ENCODE measurements around the gene FIG4.

Gene FIG4

DNA sequence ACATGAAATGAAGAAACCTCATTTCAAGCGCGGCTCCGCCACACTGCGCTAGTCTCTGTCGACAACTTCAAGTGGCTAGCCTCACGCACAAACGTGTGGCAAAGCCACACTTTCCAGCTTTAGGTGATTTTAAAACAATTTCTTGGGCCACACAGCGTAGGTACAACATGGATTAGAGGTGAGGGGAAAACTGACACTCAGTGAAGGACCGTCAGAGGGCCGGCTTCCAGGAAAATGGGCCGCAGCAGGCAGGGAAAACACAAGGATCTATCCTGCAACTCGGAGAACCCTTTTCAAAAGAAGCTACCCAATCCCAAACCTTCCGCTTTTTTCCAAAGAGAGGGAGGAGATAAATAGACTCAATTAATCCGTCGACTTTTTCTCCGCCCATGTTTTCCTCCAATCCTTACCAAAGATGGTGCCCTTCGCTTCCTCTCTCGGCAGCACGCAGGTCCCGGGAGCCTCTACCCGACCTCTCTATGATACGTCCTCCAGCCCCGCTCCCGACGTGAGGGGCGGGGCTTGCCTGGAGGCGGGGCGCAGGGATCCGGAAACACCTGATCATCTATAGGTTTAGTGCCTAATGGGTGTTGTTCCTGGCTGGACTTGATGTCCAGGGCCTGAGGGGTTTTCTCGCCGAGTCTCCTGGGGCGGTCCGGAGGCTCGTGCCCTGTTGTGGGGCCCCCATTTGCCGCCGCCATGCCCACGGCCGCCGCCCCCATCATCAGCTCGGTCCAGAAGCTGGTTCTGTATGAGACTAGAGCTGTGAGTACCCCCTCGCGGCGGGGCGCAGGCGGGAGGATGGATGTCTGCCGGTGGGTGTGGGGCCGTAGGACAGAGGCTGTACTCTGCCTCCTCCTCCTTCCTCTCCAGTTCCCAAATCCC is at the start of gene FIG4, which contains the start of gene AK9:
Gene FIG4, plus strand, starts transcription at position 560 of the 885 bp plus-strand sequence. Its CDS starts 140 bp downstream, at position 700.
Gene AK9, minus strand, starts transcription at position 466 of the 885 bp plus-strand sequence. CDS start 15,457 bp downstream, outside the sequence.
- DNase-seq (ENCODE audit: low spot score): peak; percentile 92

DNA sequence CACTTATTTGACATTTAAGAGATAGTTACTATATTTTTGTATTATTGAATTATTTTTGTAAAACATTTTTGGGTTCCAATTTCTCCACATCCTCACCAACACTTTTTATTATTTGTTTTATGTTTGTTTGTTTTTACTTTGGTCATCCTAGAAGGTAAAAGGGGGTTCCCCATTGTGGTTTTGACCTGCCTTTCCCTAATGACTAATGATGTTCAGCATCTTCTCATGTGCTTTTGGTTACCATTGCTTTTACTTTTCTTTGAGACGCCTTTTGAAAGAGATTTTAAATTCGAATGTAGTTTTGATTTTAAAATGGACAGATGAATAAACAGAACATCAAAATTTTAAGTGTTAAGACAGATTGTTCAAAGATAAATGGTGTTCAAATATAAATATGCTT is 47.0 kb upstream of the FIG4 start:
- DNase-seq (ENCODE audit: low spot score): no peak

DNA sequence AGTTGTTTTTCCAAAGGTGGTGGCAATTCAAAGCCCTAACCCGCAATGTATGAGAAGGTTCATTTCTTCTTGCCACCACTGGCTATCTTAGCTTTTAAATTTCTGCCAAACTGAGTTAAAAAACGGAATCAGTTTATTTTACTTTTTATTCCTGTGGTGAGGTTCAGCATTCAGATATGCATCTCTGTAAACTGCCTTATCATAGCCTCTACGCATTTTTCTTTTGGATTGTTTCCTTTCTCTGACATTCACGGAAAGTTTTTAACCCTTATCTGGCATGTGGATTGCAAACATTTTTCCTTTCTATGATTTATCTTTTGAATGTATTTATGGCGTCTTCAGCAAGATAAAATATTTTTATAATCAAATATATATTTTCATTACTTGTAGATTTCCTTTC is 37.8 kb upstream of the FIG4 start:
- no peak for DNase-seq (ENCODE audit: low spot score)

DNA sequence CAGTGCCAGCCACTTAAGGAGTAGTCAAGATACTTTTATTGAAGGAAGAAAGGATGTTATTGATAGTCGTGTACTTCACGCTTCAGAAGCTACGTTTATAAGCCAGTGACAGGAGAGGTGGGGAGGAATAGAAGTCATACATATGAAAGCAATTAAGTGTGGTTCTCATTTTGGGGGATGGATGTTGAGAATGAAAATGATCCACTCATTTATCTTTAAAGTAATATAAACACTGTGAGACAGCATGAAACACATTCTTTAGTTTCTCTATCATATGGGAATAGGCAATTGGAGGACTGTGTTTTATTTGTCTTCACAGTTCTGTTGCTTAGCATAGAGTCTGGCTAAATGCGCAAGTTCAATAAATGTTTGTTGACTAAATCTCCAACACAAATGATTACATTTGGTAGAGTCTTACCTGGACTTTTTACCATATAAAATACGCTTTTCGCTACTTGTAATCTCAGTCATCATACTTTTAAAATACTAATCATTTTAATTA is 35.3 kb upstream of the FIG4 start:
- DNase-seq (ENCODE audit: low spot score): no peak

DNA sequence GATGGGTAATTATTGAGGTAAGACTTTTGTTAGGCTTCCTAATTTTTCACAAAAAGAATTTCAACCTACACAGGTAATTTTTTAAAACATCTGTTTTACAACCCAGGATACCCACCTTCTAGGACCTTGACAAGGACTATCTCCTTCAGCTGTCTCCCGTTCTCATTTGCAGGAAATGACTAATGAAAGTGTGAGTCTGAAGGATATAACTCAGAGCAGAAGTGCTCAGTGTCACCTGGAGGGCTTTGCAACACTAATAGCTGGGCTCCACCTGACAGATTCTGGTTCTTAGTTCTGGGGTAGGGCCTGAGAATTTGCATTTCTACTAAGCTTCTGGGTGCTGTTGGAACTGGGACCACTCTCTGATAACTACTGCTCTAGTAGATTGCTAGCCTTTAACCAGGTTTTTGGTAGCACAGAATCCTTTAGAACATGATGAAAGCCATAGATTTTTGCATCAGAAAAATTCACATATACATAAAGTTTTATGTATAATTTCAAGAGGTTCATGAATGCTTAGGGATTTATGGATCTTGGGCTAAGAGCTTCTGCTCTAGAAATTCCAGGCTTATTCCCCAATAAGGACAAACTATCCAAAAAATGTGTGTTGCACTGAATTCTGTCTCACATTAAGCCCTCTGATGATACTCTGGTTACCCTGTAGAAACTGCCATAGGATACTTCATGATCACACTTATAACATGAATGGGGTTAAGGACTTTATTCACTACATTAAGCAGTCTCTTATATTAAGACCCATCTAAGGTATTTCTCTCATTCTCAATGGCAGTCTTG is 30.4 kb upstream of the FIG4 start:
- DNase-seq (ENCODE audit: low spot score): no peak

DNA sequence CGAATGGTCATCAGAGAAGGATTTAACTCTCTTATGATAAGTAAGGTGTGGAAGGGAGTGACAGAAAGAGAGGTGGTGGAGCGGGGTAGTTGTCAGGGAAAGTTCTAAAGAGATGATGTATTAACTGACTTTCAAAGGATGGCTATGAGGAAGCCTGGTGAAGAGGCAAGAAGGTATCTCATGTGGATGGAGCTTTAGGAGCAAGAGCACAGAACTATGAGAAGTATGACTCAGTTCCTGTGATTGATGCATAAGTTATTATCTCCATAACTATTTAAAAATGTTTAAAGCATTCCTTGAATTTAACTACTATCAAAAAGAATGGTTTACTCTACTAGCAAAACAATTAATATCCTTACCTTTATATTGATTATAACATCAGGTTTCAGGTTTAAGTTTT is 28.9 kb upstream of the FIG4 start:
- no peak for DNase-seq (ENCODE audit: low spot score)

DNA sequence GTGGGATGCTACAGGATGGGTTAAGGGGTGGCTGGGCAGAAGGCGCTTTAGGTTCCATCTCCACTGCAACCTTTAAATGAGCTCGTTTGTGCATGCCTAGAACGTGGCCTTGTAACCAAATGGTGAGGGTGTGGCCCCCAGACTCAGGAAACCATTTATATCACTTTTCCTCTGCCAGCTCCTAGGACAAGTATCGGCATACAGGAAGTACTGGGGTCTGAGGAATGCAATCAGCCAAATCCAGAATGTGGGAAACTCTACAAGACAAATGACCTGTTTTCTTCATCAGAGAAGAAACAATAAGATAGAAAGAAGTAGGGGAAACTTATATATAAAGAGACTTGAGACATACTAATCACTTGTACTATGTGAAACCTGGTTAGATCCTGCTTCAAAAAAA is 21.3 kb upstream of the FIG4 start:
- DNase-seq (ENCODE audit: low spot score): no peak

DNA sequence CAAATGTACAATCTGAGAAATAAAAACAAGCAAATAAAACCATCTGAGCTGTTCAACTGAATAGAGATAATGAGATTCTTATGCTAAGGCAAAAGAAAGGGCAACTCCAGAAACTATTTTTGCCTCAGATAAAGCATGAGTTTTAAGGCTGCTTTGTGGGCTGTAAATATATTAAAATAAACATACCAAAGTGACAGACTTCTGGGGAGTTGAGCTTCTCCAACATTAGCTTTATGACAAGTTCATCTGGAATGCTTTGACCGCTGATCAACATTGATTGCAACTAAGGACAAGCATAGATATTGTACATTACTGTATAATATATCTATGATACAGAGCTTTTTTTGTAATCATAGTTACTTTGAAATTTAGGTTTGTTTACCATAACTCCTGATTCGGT is 19.4 kb upstream of the FIG4 start:
- DNase-seq (ENCODE audit: low spot score): no peak

DNA sequence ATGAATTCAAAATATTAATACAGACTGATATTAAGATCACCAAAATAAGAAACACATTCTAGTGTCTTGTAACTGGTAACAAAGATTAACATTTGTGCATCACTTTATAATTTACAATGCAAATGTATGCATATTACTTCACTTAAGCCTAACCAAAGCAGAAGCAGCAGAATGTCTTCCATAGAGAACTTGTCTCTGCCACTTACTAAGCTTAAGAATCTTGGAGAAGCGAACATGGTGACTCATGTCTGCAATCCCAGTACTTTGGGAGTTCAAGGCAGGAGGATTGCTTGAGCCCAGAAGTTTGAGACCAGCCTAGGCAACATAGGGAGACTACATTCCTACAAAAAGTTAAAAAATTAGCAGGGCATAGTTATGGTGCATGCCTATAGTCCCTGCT is 18.9 kb upstream of the FIG4 start:
- DNase-seq (ENCODE audit: low spot score): no peak

DNA sequence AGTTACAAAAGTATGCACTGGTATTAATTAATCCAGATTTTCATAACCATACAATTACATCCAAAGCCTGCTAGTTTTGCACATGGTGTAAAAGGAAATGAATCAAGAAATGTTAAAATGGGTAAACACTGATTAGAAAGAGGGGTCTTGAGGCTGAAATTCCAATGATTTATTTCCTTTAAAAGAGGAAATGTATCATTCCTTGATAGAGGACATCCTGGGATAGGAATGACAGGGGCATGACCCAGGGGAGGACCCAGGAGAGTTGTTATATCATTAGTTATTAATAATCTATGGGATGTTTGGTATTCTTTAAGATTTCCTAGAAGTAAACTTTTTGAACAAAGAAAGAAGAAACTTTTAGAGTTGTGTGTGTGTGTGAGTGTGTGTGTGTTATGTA is 18.3 kb upstream of the FIG4 start:
- DNase-seq (ENCODE audit: low spot score): no peak

DNA sequence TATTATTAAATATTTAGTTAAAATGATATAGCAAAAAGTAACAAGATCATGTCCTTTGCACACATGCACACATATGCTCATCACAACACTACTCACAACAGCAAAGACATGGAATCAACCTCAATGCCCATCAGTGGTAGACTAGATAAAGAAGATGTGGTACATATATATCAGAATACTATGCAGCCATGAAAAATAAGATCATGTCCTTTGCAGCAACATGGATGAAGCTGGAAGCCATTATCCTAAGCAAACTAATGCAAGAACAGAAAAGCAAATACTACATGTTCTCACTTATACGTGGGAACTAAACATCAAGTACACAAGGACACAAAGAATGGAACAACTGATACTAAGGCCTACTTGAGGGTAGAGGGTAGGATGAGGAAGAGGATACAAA is 14.4 kb upstream of the FIG4 start:
- no peak for DNase-seq (ENCODE audit: low spot score)

DNA sequence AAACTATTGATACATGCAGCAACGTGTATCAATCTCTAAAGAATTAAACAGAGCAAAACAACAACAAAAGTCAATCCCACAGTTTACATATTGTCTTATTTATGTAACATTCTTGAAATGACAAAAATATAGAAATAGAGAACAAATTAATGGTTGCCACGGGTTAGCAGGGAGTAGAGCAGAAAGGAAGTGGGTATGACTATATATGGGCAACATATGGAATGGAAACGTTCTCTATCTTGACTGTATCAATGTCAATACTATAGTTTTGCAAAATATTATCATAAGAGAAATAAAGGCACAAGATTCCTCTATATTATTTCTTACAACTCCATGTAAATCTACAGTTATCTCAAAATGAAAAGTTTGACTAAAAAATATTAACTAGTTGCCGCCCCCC is 12.9 kb upstream of the FIG4 start:
- DNase-seq (ENCODE audit: low spot score): no peak

DNA sequence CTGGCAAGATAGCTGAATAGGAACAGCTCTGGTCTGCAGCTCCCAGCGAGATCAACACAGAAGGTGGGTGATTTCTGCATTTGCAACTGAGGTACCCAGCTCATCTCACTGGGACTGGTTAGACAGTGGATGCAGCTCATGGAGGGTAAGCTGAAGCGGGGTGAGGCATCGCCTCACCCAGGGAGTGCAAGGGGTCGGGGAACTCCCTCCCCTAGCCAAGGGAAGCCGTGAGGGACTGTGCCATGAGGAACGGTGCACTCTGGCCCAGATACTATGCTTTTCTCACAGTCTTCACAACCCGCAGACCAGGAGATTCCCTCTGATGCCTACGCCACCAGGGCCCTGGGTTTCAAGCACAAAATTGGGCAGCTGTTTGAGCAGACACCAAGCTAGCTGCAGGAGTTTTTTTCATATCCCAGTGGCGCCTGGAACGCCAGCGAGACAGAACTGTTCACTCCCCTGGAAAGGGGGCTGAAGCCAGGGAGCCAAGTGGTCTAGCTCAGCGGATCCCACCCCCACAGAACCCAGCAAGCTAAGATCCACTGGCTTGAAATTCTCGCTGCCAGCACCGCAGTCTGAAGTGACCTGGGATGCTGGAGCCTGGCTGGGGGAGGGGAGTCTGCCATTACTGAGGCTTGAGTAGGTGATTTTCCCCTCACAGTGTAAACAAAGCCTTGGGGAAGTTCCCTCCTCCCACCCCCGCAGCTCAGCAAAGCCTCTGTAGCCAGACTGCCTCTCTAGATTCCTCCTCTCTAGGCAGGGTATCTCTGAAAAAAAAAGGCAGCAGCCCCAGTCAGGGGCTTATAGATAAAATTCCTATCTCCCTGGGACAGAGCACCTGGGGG is 12.2 kb upstream of the FIG4 start:
- peak; percentile 65 for DNase-seq (ENCODE audit: low spot score)

DNA sequence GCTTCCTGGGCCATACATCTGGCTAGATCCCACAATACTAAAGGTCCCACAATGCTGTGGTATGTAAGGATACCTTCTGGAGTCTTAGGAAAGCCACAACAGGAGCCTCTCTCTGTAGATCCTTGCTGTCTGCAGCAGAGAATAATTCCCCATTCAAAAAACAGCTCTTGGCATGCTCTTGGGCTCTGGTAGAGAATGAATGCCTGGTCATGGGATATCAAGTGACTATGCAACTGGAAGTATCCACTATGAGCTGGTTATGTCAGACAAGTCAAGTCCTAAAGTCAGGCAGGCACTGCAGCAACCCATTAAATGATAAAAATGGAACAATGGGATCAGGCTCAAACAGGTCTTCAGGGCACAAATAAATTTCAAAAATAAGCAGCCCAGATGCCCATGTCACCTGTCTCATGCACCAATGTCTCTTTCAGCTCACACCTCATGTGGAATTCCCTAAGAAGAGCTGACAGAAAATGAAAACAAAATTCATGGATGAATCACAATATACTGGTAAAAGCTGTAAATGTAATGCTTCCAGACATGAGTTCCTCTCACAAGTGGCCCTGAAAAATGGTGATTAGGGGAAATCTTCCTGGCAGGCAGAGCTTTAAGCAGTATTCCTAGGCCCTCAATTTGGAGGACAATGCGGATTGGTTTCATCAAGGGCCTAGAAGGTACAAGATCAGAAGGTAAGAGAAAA is 4.4 kb upstream of the FIG4 start:
- no peak for DNase-seq (ENCODE audit: low spot score)

DNA sequence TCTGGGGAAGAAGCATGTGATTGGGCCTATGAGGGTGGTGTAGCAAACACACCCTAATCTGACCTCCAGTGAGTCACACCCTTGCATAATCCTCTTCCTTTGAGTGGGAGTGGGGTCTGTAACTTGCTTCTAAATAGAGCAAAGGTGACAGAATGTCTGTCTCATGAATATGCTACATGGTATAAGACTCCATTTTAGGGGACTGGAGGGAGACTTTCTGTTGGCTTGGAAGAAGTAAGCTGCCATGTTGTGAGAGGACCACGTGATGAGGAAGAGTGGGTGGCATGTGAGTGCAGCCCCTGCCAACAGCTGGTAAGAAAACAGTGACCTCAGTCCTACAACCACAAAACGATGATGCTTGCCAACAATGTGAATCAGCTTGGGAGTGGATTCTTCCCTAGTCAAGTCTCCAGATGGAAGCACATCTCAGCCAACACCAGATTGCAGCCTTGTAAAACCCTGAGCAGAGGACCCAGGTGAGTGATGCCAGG is 3.8 kb upstream of the FIG4 start:
- DNase-seq (ENCODE audit: low spot score): no peak

DNA sequence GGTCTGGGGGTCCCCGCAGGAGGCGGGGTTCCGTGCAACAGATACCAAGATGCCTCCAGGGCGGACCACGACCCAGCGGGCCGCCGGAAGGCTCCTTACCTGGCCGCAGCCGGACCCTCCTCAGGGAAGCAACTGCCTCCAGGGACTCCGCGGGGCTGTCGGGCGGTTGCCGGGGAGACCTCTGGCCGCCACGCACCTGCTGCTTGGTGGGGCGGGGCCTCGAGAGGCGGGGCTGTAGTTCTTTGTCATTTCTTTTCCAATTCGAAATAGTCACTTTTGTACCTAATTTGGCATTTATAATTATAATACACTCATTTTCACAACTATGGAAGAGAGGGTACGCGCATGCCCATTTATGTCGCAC is 741 bp upstream of the FIG4 start:
- DNase-seq (ENCODE audit: low spot score): peak; percentile 83

DNA sequence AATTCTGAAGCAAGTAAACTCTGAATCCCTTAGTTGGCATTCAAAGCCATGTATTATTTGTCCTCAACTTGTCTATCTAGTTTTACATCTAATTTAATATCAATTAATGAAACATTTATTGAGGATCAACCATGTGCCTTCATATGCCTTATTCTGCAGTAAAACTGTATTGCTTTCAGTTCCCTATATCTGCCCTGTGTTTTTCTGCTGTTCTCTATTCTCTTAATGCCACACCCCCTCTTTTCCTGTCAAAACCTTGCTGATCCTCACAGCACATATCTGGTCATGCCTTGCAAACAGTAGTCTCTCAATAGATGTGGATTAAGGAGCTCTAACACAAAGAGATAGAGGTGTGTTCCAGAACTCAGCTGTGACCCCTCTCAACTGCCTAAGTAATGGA is 2.0 kb downstream of the FIG4 start:
- no peak for DNase-seq (ENCODE audit: low spot score)

DNA sequence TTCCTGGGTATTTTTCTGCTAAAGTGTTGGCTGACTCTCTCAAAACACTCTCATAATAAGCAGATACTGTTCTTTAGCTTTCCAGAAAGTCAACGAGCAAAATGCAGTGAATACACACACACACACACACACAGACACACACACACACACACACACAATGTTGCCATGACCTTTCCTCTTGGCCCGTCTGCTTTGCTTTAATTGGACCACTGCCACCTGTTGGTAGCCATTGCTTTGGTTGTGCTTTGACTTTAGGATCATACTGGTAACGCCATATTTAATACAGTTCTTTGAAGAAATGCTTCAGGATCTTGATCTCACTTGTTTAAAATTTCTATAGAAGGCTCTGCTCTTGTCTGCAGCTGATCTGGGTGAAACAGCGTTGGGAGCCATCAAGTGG is 4.4 kb downstream of the FIG4 start:
- no peak for DNase-seq (ENCODE audit: low spot score)

DNA sequence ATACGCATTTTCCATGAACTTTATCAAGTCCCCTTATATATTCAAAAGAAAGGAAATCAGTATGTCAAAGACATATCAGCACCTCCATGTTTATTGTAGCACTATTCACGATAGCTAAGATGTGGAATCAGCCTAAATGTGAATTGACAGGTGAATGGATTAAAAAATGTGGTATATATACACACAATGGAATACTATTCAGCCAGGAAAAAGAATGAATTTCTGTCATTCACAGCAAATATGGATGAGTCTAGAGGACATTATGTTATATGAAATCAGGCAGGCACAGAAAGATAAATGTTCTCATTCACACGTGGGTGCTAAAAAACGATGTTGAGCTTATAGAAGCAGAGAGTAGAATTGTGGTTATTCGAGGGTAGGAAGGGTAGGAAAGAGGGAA is 5.3 kb downstream of the FIG4 start:
- no peak for DNase-seq (ENCODE audit: low spot score)

DNA sequence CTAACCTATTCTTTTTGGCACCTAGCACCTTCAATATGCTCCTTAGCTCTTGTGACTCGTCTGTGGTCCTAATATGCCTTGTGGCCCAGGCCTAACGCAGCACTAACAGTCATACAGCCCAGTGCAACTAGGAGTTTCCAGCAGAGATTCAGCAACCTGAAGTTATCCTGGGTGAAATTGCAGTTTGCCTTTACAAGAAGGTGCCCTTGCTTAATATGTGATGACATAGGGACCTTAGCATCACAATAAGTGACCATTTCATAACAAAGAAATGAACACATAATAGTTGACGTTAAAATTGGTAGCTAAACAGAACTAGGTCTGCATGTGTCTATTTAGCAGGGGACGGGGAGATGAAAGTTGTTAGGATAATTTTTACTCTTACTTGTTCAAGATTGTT is 10.1 kb downstream of the FIG4 start:
- no peak for DNase-seq (ENCODE audit: low spot score)

DNA sequence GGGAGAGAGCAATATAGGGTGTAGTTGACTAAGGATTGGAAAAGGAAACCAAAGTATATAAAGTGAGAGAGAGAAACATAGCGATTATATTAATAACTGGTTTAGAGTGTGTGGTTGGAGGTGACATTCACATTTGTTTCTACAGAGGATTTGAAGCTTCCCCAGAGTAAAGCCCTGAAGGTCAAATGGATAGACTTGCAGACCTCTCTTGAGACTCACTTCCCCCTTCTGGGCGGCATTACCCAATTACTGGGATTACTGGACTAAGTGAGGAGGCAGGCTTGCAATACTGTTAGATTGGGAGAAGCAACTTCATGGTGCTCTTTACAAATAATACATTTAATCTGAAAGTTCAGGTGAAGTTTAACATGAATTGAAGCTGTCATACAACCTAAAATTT is 10.7 kb downstream of the FIG4 start:
- no peak for DNase-seq (ENCODE audit: low spot score)

Measured in ecto neural progenitor cell (in vitro differentiated cells).